Measurements from ENCODE around the gene SPTBN1.

SPTBN1 gene

DNA sequence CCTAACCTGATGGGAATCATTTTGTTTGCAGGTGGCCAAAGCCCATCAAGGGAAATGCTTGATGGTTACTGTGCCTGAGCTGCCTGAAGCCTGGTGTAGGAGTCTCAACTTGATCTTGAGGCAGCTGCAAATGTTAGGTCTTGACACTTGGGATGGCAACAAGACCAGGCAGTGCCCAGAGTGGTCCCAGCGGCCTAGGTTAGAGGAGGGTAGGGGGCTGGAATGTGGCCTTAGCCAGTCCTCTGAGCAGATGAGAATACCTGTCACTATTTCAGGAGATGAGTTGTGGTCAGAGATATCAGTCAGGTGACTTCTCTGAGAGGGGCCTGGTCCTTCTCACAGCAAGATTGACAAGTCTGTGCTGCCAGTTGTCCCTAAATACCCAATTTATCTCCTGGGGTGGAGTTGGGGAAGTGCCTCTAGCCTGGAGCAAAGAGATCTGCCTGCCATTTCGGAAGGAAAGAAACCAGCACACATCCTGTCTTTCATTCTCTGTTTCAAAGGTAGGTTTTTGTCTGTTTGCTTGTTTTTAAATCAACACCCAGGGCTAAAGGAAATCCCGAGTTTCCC is 13.4 kb downstream of the SPTBN1 start:
- no peak for TF ChIP-seq CTCF (IDR thresholded peaks at IDR 0.05; ENCODE audit: extremely low read depth, missing control alignments)
- DNase-seq (ENCODE audit: low spot score), result no peak

- no peak for TF ChIP-seq CTCF (IDR thresholded peaks at IDR 0.05; ENCODE audit: extremely low read depth, missing control alignments)
- DNase-seq (ENCODE audit: low spot score), result no peak
Observed at GRCh38 chr2:54470266-54470938, 14.3 kb downstream of the SPTBN1 start.

- DNase-seq (ENCODE audit: low spot score), result no peak
- no peak for TF ChIP-seq CTCF (IDR thresholded peaks at IDR 0.05; ENCODE audit: extremely low read depth, missing control alignments)
Observed at GRCh38 chr2:54471221-54471711, 15.1 kb downstream of the SPTBN1 start.

- DNase-seq (ENCODE audit: low spot score), result no peak
- TF ChIP-seq CTCF (IDR thresholded peaks at IDR 0.05; ENCODE audit: extremely low read depth, missing control alignments), result no peak
Observed at GRCh38 chr2:54473851-54474250, 17.7 kb downstream of the SPTBN1 start.

DNA sequence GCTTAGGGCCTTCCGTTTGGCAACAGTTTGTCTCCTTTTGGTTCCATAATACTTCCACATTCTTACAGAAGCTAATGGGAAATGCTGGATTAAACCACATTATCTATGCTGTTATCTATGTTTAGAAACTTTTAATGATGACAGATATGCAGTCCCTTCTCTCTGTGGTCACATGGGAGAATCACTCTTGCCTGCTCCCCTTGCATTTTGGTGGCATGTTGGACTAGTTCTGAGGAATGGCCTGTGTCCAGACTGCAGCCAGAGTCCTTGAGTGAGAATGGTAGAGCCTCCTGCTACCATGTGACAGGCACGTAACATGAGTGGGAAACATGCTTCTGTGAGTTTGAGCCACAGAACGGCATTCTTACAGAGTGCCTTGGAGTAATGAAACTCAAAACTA is 19.2 kb downstream of the SPTBN1 start:
- no peak for TF ChIP-seq CTCF (IDR thresholded peaks at IDR 0.05; ENCODE audit: extremely low read depth, missing control alignments)
- DNase-seq (ENCODE audit: low spot score), result no peak

- no peak for DNase-seq (ENCODE audit: low spot score)
- no peak for TF ChIP-seq CTCF (IDR thresholded peaks at IDR 0.05; ENCODE audit: extremely low read depth, missing control alignments)
Observed at GRCh38 chr2:54475919-54476318, 19.8 kb downstream of the SPTBN1 start.

DNA sequence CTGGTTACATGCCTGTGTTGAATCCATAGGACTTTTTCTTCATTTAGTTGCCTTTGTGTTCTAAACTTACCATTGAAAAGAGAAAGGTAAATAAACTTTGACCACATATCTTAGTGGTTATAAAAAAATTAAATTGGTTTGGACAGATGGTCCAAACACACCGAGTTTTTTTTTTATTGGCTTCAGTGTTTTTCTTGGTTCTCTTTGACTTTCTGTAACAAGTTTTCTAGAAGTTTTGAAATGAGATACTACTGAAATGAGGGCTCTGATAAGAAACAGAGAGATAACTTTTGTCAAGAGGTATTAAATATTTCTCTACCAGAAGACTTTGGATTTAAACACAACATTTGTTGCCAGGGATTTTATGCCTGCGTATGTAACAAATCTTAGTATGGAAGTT is 20.7 kb downstream of the SPTBN1 start:
- DNase-seq (ENCODE audit: low spot score), result no peak
- no peak for TF ChIP-seq CTCF (IDR thresholded peaks at IDR 0.05; ENCODE audit: extremely low read depth, missing control alignments)

Measured in GM20000 (cell line).